ENCODE data around the gene UBE4B.
A peak's percentile ranks its signal among the peaks of the same experiment; 100 is the strongest.
"Not testable (repeated sequence)": the region's sequence is repeated elsewhere in the genome, so short reads cannot be mapped to it uniquely, and the experiment has no call there.

Gene UBE4B

DNA sequence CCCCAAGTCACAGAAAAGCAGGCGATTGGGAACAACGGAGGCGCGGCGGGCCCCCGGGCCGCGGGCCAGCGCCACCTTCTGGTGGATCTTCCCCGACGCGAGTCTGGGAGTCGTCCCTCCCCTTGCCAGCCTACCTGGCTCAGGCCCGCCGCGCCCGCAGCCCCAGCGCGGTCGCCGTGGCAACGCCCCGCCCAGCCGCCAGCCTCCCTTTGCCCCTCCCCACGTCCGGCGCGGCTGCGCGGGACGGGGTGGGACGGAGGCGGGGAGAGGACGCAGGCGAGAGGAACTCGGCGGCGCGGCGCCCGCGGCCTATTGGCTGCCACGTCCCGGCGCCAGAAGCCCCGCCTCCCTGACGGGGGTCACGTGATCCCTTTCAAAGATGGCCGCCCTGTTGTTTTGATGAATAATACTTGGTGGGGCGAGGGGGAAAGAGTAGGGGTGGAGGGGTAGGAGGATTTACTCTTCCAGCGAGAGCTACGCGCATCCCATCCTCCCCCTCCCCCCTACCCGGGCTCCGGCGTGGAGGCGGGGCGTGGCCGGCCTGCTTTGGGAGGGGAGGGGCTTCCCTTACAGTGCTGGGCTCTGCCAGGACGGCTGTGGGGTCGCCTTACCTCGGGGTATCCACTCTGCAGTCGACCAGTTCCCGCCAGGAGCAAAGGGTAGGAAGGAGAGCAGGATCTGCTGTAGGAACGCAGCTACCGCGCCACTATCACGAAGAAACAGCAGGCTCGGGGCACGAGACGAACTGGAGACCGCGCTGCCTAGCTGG lies at the start of gene UBE4B:
TSS of gene UBE4B (plus strand) at position 369 of the 769 bp plus-strand sequence. CDS start 713 bp downstream, outside the sequence.
- DNase-seq = peak; percentile 98

DNA sequence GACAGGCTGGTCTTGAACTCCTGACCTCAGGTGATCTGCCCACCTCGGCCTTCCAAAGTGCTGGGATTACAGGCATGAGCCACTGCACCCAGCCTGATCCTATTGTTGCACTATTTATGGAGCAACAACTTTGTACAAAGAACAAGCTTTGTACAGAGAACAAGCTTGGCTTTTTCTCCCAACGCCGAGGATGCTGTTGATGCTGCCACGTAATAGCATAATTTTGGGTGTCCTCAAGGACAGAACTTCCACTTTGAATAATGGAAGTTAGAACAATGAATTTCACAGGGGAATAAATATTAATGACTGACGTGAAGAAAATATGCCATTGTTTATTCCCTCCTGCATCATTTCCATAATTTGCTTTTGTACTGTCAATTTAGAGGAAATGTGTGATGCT lies 48.5 kb upstream of the UBE4B start:
- DNase-seq = no peak

DNA sequence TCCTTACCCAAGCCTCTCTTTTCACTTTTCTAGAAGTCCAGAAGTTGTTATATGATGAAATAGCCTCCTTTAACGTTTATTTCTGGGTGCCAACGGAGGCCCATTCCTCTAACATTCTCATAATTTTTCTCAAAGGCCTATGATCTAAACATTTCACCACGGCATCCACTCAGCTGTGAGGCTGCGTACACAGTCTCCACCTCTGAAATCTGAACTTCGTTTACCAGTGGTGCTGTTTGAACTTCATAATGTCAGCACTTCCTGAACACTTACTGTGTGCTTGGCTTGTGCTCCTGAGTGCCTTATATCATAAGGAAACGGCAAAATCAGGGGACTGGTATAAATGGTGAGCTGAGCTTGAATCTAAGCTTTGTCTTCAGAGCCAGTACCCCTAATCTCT lies 47.8 kb upstream of the UBE4B start:
- no peak for DNase-seq

DNA sequence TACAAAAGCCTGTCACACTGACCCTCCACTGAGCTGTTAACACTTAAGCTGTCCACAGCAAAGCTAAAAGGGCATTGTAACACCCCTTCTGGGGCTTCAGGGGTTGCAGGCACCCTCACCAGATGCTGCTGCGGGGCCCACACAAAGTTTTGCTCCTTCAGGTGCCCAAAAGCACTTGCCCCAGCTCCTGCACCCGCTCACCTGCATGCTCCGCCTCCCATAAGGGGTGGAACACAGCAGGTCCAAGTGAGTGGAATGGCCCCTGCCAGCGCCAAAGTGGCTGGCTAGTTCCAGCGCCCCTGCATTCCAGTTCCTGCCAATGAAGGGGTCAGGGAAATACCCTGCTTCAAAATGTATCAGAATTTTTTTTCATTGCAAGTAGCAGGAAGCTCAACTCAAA lies 43.0 kb upstream of the UBE4B start:
- DNase-seq = no peak

DNA sequence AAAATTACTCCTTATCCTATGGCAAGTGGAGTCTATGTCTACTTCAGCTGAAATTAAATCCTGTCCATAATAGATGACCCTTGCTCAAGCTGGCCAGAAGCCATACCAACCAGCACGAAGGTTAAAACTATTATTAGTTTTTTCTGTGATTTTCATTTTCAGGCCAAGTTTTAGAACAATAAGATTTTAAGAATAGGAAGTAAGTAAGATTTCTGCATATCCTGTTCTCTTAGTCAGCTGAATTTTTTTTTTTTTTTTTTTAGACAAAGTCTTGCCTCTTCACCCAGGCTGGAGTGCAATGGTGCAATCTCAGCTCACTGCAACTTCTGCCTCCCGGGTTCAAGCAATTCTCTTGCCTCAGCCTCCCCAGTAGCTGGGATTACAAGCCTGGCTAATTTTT lies 41.8 kb upstream of the UBE4B start:
- no peak for DNase-seq

DNA sequence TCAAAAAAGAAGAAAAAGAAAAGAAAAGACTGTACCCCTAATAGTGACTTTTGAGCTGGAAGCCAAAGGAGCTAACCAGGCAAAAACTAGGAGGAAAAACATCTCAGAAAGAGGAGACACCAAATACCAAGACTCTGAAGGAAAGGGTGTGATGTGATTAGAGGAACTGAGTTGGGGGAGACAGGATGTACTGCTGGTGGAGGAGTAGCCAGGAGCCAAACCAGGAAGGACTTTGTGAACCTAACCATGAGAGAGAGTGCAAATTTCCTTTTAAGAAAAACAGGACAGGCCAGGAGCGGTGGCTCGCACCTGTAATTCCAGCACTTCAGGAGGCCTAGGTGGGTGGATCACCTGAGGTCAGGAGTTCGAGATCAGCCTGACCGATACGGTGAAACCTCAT lies 39.8 kb upstream of the UBE4B start:
- no peak for DNase-seq

DNA sequence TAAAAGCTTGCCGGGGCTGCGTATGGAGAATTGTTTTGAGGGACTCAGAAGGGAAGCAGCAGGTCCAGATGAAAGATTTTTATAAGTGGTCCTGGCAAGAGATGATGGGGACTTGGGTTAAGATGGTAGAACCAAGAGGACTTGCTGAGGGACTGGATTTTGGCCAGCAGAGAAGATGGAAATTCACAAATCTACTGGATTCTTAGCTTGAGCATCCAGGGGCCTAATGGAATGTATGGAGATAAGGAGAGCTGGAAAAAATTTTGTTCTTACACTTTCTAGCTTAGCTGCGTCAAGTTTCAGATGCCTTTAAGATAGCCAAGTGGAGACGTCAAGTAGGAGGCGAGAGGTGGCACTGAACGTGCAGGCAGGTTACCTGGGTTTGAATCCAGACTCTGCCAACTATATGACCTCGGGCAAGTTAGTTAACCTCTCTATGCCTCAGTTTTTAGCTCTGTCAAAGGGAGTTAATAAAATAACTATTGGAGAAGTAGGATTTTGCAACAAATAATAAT lies 39.1 kb upstream of the UBE4B start:
- DNase-seq = no peak

DNA sequence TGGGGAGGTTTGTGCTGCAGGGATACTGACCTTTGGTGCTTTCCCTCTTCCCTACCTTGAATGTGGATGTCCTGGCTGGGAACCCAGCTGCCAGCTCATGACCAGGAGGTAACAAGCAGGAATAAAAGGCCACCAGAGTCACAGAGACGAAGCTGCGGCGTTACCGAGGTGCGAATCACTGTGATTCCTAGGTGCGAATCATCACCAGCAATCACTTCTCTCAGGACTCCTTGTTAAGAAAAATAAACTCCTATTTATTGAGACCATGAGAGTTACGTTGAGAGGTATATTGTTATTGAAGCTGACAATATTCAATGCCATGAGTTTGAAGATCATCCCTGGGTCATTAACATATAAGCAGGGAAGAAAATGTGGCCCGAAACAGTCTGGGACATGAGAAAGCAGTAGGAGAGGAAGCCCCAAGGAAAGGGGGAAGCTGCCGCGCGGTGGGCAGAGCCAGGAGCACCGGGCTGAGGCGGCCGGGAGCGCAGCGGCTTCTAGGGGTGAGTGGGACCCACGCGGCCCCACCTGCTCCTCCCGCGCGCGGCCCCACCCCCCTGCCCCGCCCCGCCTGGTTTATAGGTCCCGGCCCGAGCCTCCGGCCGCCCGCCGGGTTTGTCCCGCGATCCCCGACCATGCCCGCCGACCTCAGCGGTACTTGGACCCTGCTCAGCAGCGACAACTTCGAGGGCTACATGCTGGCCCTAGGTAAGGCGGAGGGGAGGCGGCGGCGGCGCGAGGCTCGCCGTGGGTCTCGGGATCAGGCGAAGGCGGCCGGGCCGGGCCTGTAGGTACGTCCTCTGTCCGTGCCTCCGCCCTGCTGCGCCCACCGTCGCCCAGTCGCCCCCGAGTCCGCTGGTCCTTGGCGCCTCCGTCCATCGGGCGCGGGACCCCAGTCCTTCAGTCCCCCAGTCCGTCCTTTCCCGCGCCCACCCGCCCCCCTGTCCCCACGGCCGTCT lies 35.9 kb upstream of the UBE4B start, which contains the start of gene RBP7:
TSS of gene RBP7 (plus strand) at position 605 of the 959 bp plus-strand sequence. CDS start at position 636, 31 bp downstream.
- no peak for DNase-seq

DNA sequence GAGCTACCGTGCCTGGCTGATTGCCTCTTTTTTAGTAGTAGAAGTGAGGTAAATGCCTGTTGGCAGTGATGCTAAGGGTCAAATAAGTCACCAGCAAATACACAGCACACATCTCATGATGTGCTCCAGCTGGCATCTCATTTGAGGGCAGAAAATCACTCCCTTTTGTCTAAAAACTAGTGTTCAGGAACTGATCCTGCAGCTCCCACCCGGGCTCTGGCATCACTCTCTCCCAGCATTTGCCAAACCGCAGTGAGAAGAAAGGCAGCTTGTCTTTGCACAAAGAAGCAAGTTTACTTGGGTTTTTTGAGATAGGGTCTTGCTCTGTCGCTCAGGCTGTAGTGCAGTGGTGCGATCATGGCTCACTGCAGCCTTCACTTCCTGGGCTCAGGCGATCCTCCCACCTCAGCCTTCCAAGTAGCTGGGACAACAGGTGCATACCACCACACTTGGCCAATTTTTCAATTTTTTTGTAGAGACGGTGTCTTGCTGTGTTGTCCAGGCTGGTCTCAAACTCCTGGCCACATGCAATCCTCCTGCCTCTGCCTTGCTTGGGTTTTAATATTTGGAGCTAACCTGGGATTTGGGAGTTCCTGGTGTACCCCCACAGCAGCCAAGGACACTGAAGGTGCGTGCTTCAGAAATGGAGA lies 31.6 kb upstream of the UBE4B start:
- no peak for DNase-seq

DNA sequence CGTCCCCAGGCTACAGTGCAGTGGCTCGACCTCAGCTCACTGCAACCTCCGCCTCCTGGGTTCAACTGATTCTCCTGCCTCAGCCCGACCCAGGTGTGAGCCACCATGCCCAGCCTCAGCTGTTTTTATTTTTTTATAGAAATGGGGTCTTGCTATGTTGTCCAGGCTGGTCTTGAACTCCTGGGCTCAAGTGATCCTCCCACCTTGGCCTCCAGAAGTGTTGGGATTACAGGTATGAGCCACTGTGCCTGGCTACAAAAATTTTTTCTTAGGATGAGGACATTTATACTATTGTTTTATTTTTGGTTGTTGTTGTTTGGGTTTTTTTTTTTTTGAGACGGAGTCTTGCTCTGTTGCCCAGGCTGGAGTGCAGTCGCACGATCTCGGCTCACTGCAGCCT lies 27.5 kb upstream of the UBE4B start:
- DNase-seq = not testable (repeated sequence)

DNA sequence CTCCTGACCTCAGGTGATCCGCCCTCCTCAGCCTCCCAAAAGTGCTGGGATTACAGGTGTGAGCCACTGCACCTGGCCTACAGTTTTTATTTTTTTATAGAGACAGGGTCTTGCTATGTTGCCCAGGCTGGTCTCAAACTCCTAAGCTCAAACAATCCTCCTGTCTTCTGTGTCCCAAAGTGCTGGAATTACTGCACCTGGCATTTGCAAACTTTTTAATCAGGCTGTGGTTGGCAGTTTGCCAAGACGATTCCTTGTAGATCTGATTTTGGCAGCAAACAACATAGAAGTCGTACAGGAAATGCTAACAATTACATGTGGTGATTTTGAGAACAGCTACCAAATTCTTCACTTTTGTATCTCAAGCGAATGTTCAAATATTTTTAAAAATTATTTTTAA lies 25.6 kb upstream of the UBE4B start:
- DNase-seq = no peak

DNA sequence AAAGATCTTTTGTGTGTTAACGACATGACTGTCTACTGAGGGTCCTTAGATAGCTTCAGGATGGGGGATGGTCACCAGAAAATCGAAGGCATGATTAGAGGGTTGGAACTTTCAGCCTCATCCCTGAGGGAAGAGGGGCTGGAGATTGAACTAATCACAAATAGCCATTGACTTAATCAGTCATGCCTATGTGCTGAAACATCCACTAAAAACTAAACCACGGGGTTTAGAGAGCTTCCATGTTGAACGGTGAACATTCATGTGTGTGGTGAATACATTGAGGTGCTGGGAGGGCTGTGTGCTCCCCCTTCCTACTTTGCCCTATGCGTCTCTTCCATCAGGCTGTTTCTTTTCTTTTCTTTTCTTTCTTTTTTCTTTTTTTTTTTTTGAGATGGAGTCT lies 18.7 kb upstream of the UBE4B start:
- no peak for DNase-seq

DNA sequence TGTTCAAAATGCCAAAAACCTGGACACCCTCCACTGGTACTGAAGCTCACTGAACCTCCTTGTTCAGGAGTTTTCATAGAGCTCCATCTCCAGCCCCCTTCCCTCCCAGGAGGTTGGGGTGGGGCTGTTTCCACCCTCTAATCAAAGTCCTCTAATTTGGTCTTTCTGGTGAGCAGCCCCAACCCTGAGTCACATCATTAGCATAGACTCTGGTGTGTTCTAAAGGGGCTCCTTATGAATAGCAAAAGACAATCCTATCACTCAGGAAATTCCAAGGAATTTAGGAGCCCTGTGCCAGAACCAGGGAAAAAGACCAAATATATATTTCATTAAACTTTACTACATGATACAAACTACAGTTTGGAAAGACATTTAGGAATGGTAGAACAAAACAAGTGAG lies 13.2 kb upstream of the UBE4B start:
- DNase-seq = no peak

DNA sequence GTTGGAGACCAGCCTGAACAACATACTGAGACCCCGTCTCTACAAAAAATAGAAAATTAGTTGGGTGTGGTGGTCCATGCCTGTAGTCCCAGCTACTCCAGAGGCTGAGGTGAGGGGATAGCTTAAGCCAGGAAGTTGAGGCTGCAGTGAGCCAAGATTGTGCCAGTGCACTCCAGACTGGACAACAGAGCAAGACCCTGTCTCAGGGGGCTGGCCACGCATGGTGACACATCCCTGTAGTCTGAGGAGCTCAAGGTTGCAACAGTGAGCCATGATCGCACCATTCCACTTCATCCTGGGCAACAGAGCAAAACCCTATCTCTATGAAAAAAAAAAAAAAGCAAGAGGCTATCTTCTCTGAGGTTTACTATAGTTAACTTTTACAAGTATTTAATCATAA lies 12.7 kb upstream of the UBE4B start:
- DNase-seq = no peak

DNA sequence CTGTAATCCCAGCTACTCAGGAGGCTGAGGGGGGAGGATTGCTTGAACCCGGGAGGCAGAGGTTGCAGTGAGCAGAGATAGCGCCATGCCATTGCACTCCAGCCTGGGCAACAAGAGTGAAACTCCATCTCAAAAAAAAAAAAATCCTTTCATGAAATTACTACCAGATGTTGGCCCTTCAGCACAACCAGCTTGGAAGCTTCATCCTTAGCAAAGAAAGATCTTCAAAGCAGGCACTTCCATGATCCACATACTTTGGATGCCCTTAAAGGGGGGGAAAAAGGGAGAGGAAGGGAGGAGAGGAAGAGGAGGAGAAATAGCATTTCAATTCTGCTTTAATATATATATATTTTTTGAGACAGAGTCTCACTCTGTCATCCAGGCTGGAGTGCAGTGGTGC lies 12.1 kb upstream of the UBE4B start:
- not testable (repeated sequence) for DNase-seq

DNA sequence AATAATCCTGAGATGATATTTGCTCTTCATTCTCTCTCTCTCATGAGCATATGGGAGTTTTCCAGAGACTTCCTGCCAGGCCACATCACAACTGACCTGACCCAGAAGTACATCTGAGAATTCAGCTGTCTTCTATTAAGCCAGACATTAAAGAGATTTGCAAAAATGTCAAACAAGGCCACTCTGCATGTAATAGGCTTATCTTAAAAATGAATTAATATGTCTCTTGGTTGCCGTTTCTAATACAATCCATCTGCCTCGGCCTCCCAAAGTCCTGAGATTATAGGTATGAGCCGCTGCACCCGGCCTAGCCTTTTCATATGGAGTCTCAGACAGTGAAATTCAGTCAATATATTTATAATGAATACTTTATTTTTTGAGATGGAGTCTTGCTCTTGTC lies 10.8 kb upstream of the UBE4B start:
- not testable (repeated sequence) for DNase-seq

DNA sequence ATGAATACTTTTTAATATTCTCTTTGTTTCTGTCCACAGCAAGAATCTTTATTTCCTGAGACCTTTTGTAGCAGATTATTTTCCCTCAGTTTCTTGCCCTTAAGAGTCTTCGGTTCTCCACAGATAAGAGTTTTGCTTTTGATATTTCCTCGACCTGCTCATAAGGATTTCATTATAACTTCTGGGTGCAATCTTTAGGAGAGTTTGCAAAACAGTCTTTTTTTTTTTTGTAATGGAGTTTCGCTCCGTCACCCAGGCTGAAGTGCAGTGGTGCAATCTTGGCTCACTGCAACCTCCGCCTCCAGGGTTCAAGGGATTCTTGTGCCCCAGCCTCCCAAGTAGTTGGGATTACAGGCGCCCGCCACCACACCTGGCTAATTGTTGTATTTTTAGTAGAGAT lies 10.1 kb upstream of the UBE4B start:
- DNase-seq = no peak

DNA sequence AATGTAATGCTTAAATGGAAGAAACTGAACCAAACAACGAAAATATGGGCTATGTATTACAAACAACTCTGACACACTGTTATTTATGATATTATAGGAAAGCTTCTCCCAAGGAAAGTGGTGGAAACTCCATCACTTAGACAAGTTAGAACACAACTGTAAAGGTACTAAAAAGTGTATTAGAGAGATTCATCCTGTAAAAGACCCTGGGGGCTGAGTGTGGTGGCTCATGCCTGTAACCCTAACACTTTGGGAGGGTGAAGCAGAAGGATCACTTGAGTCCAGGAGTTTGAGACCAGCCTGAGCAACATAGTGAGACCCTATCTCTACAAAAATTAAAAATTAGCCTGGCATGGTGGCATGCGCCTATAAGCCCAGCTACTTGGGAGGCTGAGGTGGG lies 7.4 kb upstream of the UBE4B start:
- no peak for DNase-seq

DNA sequence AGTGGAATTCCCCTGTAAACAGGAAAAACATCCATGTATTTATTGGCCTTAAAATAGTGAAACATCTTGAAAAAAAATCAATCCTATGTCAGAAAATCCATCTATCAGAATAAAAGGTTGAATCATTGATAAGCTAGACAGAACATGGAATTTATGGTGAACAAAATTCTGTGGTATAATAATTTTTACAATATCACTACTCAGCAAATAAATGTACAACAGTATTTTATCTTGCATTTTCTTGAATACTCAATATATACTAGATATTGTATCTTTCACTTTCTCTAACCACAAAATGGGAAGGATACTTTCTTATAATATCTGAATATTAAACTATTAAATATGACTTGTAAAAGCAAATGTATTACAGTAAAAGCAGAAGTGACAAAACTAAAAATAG lies 5.7 kb upstream of the UBE4B start:
- no peak for DNase-seq

DNA sequence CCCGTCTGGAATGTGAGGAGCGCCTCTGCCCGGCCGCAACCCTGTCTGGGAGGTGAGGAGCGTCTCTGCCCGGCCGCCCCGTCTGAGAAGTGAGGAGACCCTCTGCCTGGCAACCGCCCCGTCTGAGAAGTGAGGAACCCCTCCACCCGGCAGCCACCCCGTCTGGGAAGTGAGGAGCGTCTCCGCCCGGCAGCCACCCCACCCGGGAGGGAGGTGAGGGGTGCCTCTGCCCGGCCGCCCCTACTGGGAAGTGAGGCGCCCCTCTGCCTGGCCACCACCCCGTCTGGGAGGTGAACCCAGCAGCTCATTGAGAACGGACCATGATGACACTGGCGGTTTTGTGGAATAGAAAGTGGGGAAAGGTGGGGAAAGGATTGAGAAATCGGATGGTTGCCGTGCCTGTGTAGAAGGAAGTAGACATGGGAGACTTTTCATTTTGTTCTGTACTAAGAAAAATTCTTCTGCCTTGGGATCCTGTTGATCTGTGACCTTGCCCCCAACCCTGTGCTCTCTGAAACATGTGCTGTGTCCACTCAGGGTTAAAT lies 3.7 kb upstream of the UBE4B start:
- not testable (repeated sequence) for DNase-seq

DNA sequence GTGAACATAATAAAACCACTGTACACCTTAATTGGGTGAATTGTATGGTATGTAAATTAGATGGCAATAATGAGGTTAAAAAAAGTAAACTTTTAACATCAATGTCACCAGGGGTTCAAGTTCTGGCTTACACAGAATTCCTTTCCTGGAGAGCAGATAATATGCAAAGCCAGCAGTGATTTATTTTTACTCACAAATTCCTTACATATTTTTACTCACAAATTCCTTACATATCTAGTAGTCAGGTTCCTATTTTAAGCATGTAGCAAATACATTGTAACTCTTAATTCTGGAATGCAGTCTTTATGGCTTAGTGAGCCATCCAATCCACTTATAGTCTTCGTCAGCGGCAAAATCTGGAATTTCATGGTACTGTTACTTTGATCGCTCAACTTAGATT lies 1.3 kb upstream of the UBE4B start:
- no peak for DNase-seq

DNA sequence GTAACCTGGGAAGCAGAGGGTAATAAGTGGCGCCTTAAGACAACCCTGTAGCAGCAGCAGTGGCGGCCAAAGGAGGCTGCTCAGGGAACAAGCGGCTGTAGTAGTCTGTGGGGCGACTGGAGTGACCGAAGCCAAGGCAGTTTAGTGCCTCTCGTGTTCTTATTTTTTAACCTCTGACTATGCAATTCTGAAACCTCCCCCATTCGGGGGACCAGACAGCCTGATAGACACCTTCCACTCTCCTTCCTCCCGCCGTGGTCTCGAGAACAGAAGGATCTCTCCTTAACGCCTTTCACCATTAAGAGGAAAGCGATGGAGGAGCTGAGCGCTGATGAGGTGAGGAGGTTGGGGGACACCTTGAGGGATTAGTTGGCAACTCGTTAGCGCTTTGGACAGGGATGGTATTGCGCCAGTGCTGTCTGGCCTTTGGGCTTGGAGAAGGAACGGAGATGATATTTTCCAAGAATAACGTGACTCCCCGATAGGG lies 644 bp downstream of the UBE4B start:
- DNase-seq = peak in 1 of 2 experiments; percentile 58

DNA sequence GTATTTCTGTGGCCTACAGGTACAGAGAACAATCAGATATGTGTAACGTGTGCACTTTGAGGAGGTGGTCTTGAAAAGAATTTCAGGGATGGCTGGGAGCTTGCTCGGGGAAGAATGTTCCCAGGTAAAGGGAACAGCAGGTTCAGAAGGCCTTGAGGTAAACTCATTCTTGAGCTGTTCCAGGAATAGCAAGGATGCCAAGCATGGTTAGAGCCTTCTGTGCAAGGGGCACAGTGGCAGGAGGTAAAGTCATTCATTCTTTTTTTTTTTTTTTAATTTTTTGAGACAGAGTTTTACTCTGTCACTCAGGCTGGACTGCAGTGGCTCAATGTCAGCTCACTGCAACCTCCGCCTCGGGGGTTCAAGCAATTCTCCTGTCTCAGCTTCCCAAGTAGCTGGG lies 10.0 kb downstream of the UBE4B start:
- no peak for DNase-seq

Data from NCI-H2081 (cell line).